Femur (tissue), 1 donor: ENCODE results near the gene ANTXRL.
"Not testable (repeated sequence)": the region's sequence is repeated elsewhere in the genome, so short reads cannot be mapped to it uniquely, and the experiment has no call there.

Source experiments
- DNase-seq: peaks from one replicate; pipeline ENCODE4 v3.0.0-alpha.2; 2017

The ANTXRL gene

GRCh38 chr10:46296641-46297141, 9.9 kb downstream of the ANTXRL start:
- peak; percentile 14 for DNase-seq

- peak; percentile 17 for DNase-seq
Measured at GRCh38 chr10:46297406-46298204, 10.8 kb downstream of the ANTXRL start.

GRCh38 chr10:46298477-46299285, 11.9 kb downstream of the ANTXRL start:
- DNase-seq: peak; percentile 7

GRCh38 chr10:46299286-46299535, 12.4 kb downstream of the ANTXRL start:
- peak; percentile 19 for DNase-seq

GRCh38 chr10:46299536-46300369, 13.0 kb downstream of the ANTXRL start:
- peak; percentile 46 for DNase-seq

- not testable (repeated sequence) for DNase-seq
Measured at GRCh38 chr10:46300370-46300711, 13.5 kb downstream of the ANTXRL start.

GRCh38 chr10:46301056-46301645, 14.4 kb downstream of the ANTXRL start:
- DNase-seq: peak; percentile 17

GRCh38 chr10:46301721-46302479, 15.1 kb downstream of the ANTXRL start:
- DNase-seq: peak; percentile 3

- DNase-seq: peak; percentile 3
Measured at GRCh38 chr10:46302765-46303352, 16.1 kb downstream of the ANTXRL start.

- DNase-seq: peak; percentile 4
Measured at GRCh38 chr10:46304062-46304461, 17.3 kb downstream of the ANTXRL start.

GRCh38 chr10:46304671-46305070, 17.9 kb downstream of the ANTXRL start:
- peak; percentile 8 for DNase-seq

GRCh38 chr10:46305079-46305818, 18.5 kb downstream of the ANTXRL start:
- peak; percentile 16 for DNase-seq

- peak; percentile 2 for DNase-seq
Measured at GRCh38 chr10:46305986-46306385, 19.2 kb downstream of the ANTXRL start.

GRCh38 chr10:46306516-46307184, 19.9 kb downstream of the ANTXRL start:
- peak; percentile 9 for DNase-seq

GRCh38 chr10:46307281-46308112, 20.7 kb downstream of the ANTXRL start:
- DNase-seq: peak; percentile 10

GRCh38 chr10:46308113-46308415, 21.3 kb downstream of the ANTXRL start:
- peak; percentile 9 for DNase-seq

- peak; percentile 15 for DNase-seq
Measured at GRCh38 chr10:46308666-46309450, 22.1 kb downstream of the ANTXRL start.

- DNase-seq: peak; percentile 13
Measured at GRCh38 chr10:46309511-46310142, 22.8 kb downstream of the ANTXRL start.
